HG02642 (cell line): ENCODE results near the gene THADA.
"Not testable (repeated sequence)": the region's sequence is repeated elsewhere in the genome, so short reads cannot be mapped to it uniquely, and the experiment has no call there.

Experiments used
- ATAC-seq: cut with Tn5 transposase; IDR thresholded peaks from one replicate; pipeline ENCODE4 v1.9.1; 2021; ENCODE audit warnings: mild to moderate bottlenecking; ENCODE audit not compliant: unreplicated experiment, poor library complexity

The THADA gene

GRCh38 chr2:43595603-43596412 lies at the start of gene THADA:
THADA (minus strand) TSS chr2:43596038; CDS start chr2:43592392, 3,646 bp downstream.
- peak; percentile 98 for ATAC-seq

GRCh38 chr2:43643680-43644079 lies 47.8 kb upstream of the THADA start:
- ATAC-seq: no peak

- ATAC-seq: no peak
Measured at GRCh38 chr2:43642363-43642762, 46.5 kb upstream of the THADA start.

- peak; percentile 100 for ATAC-seq
Measured at GRCh38 chr2:43637030-43637803, 41.4 kb upstream of the THADA start, which contains the start of gene PLEKHH2. PLEKHH2 (plus strand) TSS chr2:43637260; CDS start chr2:43644674, 7,414 bp downstream.

- ATAC-seq: no peak
Measured at GRCh38 chr2:43636621-43637020, 40.8 kb upstream of the THADA start.

- not testable (repeated sequence) for ATAC-seq
Measured at GRCh38 chr2:43636153-43636552, 40.3 kb upstream of the THADA start.

GRCh38 chr2:43634604-43635306 lies 38.9 kb upstream of the THADA start:
- ATAC-seq: no peak

GRCh38 chr2:43631618-43632317 lies 35.9 kb upstream of the THADA start:
- no peak for ATAC-seq

- no peak for ATAC-seq
Measured at GRCh38 chr2:43622931-43623451, 27.2 kb upstream of the THADA start.

GRCh38 chr2:43619511-43619910 lies 23.7 kb upstream of the THADA start:
- no peak for ATAC-seq

GRCh38 chr2:43616967-43617680 lies 21.3 kb upstream of the THADA start:
- no peak for ATAC-seq

GRCh38 chr2:43612944-43613343 lies 17.1 kb upstream of the THADA start:
- ATAC-seq: no peak

GRCh38 chr2:43611987-43612894 lies 16.4 kb upstream of the THADA start:
- ATAC-seq: peak; percentile 82

GRCh38 chr2:43610361-43610760 lies 14.5 kb upstream of the THADA start:
- no peak for ATAC-seq

GRCh38 chr2:43609290-43609918 lies 13.6 kb upstream of the THADA start:
- no peak for ATAC-seq

- no peak for ATAC-seq
Measured at GRCh38 chr2:43605851-43606250, 10.0 kb upstream of the THADA start.

- ATAC-seq: no peak
Measured at GRCh38 chr2:43605079-43605655, 9.3 kb upstream of the THADA start.
